GM10248 (cell line): ENCODE data around the gene GFRA1.

ENCODE experiments used
- CTCF ChIA-PET: fragments of 300-600 bp; sonication (Branson Sonifier 250); formaldehyde crosslinking; extraction: SDS; loops from one replicate; lab custom pipeline; 2021; ENCODE audit warnings: antibody characterized with exemption; lab: Yijun Ruan, JAX
- POLR2A ChIA-PET: fragments of 350-650 bp; sonication (Branson Sonifier 250); formaldehyde crosslinking; extraction: SDS; loops from one replicate; lab custom pipeline; 2020; ENCODE audit warnings: antibody characterized with exemption; lab: Yijun Ruan, JAX
- DNase-seq: peaks from one replicate; pipeline ENCODE4 v3.0.0; 2012; ENCODE audit errors: extremely low spot score
- TF ChIP-seq, protein P1 (sequence below): IDR thresholded peaks from 2 replicates; pipeline ENCODE4 v1.5.1; 2012; ENCODE audit warnings: mild to moderate bottlenecking, low read depth; ENCODE audit errors: extremely low read depth, missing control alignments, control extremely low read depth

Gene GFRA1

DNA sequence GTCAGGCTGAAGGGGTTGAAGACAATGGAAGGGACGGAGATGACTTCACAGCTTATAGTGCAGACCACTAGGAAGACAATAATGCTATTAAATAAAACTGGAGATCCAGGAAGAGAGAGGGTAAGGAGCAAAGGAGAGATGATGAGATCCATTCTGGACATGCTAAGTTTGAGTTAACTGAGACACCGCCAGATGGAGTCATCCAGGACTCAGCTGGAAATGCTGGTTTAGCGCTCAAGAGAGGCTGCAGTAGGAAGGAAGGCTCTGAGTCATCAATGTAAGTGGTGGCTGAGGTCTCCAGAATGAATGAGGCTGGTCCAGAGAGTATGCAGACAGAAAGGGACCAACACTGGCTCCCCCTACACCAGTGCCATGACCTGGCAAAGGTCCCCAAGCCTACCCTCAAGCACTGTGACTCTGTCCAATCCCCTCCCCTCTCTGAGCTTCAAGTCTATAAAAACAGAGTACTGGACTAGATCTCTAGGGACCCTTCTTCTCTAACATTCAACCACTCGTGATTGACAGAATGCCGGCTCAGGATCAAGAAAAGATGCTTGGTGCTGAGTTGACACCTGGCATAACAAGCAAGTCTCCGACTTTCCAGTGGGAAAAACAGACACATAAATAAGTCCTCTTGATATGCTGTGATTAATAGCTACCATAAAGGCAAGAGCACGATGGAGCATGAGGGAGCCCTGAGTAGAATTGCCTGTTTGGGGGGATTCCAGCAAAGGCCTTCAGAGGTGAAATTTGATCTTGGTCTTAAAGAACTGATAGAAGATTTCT is 8.9 kb downstream of the GFRA1 start:
- POLR2A ChIA-PET, result no interaction called here
- CTCF ChIA-PET, result interaction anchor here (1.3 kb wide), 1 partner anchor 12 kb away, joined by 4 read pairs; no protein-coding TSS in a partner anchor
- no peak for DNase-seq
- TF ChIP-seq, protein P1, sequence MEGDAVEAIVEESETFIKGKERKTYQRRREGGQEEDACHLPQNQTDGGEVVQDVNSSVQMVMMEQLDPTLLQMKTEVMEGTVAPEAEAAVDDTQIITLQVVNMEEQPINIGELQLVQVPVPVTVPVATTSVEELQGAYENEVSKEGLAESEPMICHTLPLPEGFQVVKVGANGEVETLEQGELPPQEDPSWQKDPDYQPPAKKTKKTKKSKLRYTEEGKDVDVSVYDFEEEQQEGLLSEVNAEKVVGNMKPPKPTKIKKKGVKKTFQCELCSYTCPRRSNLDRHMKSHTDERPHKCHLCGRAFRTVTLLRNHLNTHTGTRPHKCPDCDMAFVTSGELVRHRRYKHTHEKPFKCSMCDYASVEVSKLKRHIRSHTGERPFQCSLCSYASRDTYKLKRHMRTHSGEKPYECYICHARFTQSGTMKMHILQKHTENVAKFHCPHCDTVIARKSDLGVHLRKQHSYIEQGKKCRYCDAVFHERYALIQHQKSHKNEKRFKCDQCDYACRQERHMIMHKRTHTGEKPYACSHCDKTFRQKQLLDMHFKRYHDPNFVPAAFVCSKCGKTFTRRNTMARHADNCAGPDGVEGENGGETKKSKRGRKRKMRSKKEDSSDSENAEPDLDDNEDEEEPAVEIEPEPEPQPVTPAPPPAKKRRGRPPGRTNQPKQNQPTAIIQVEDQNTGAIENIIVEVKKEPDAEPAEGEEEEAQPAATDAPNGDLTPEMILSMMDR, result no peak

DNA sequence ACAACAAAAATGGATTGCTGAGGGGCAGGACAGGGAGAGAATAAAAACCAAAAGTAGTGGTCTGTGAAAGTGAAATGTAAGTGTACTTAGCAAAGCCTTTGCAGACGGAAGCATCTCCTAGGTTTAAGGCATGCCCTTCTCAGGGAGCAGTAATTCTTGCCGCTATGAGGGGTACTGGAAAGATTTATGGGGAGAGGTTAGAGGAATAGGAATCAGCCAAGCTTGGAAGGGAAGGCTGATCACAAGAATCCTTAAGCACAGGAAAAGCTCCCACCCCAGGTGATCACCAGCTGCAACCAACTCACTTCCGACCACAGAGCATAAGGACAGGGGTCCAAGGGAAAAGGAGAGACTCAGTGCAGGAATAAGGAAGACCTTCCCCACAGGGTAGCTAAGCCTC is 10.3 kb downstream of the GFRA1 start:
- POLR2A ChIA-PET, result no interaction called here
- CTCF ChIA-PET, result interaction anchor here (0.8 to 1.3 kb wide), 2 partner anchors 13 to 25 kb away, joined by 3 to 4 read pairs; no protein-coding TSS in a partner anchor

DNA sequence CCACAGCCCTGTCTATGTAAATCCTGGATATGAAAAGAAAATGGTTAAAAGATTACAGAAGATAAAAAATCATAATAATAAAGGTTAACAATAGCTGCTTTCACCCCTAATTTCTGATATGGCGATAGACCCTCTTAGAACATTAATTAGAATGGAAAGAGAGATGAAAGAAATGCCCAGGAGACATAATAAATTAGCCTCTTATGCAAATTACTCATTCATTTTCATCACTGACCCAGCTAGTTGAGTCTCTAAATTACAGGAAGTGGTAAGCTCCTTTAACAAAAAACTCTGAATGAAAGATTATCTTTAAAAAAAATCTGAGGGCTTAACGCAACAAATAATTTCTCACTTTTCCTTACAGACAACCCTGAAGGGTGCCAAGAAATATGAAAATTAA is 12.4 kb downstream of the GFRA1 start:
- TF ChIP-seq, protein P1, result no peak
- DNase-seq, result no peak
- POLR2A ChIA-PET, result no interaction called here
- CTCF ChIA-PET, result interaction anchor here (1.3 to 1.4 kb wide), 2 partner anchors 9 to 33 kb away, joined by 3 to 4 read pairs; no protein-coding TSS in a partner anchor

More for the DNA sequence above, 10.3 kb downstream of the GFRA1 start:
- TF ChIP-seq, protein P1, result no peak
- no peak for DNase-seq

DNA sequence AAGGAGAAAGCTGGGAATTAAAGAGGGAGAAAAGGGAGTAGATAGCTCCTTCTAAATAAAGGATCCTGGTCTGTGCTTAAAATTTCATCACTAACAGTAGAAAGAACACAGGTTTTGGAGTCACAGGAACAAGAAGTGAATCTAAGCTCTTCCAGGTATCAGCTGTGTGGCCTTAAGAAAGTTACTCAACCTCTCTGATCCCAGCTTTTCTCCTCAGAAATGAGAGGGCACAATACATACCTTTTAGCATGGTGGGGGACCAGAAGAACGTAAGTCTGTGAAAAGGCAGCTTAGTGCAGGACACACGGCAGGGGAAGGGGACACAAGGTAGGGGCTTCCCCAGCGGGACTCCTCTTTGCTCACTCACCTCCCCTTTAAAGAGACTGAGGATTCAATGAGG is 13.4 kb downstream of the GFRA1 start:
- POLR2A ChIA-PET, result no interaction called here

DNA sequence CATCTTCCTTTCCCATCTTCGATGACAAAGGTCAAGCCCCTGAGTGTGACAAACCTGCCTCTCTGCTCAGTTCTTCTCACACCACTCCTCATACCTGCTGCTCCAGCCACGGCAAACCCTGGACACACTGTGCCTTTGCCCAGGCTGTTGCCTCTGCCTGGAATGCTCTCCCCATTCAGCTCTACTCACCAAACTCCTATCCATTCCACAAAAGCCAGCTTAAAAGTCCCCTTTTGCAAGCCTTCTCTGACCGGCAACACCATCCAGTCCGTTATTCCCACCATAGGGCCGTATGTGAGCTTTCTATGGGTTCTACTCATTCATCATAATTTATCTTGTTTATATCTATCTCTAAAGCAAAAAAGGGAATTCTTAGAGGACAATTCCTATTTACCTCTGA is 15.2 kb downstream of the GFRA1 start:
- TF ChIP-seq, protein P1, result no peak
- CTCF ChIA-PET, result no interaction called here

More for the DNA sequence above, 13.4 kb downstream of the GFRA1 start:
- CTCF ChIA-PET, result interaction anchor here (1.3 to 1.4 kb wide), 2 partner anchors 8 to 33 kb away, joined by 3 to 4 read pairs; no protein-coding TSS in a partner anchor
- no peak for DNase-seq
- TF ChIP-seq, protein P1, result no peak

DNA sequence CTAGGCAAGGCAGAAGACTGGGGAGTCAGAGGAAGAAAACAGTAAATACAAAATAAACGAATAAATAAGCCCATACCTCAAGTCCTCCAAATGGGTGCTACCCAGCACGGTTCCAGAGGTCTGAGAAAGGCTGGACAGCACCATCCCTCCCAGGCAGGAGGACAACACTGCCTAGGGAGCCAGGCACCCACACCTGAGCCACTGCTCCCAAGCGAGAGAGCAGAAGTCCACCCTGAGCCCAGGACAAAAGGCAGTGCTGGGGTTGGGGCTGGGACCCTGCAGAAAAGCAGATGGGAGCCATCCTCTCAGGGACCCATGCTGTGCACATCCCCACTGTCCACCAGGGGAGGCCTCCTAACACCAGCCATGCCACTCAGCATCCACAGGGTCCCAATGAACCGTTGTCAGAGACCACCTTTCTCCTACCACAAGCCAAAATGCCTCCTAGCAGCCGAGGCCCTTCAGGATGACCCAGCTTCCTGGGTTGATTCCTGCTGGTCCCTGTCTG is 16.2 kb downstream of the GFRA1 start:
- DNase-seq, result no peak
- ChIA-PET CTCF (no interaction called here), POLR2A (no interaction called here)
- TF ChIP-seq, protein P1, result no peak

More for the DNA sequence above, 15.2 kb downstream of the GFRA1 start:
- DNase-seq, result no peak
- POLR2A ChIA-PET, result no interaction called here
